ENCODE measurements around the gene LGALS12. TPM values are rescaled to one million over a fixed set of nuclear protein-coding genes. Genes with fewer than 3 reads are reported as not detected.

LGALS12 gene
- total and polyA plus RNA-seq, 10 of the 15 experiments (the other 5 are each of a cell fraction or from before 2014, with no cell fraction given), result not detected

- TF ChIP-seq MXI1 (IDR thresholded peaks at IDR 0.05; ENCODE audit: low read depth, low read length), result no peak
- no peak for TF ChIP-seq BHLHE40 (IDR thresholded peaks at IDR 0.05; ENCODE audit: borderline replicate concordance in 1 of 2, low read depth in 2 of 2, low read length in 1 of 2)
- no peak for TF ChIP-seq BMI1 (IDR thresholded peaks at IDR 0.05; ENCODE audit: borderline replicate concordance)
- no peak for TF ChIP-seq PAX8 (IDR thresholded peaks at IDR 0.05)
- no peak for TF ChIP-seq MTA3 (IDR thresholded peaks at IDR 0.05; ENCODE audit: borderline replicate concordance, low read length)
Measured at GRCh38 chr11:63503492-63503891, 2.4 kb upstream of the LGALS12 start (continued).

- Histone ChIP-seq H4K20me1 (ENCODE audit: control insufficient read depth, insufficient read depth) (no peaks in the 10 kb centered on the region), H3K4me3 (no peak overlapping the region), H3K4me2 (ENCODE audit: control insufficient read depth, insufficient read depth) (no peak overlapping the region), H3K27ac (ENCODE audit: control insufficient read depth, insufficient read depth) (no peak overlapping the region), H3K27me3 (replicated peaks in 1 of 2; ENCODE audit: control insufficient read depth in 2 of 2, insufficient read depth in 2 of 2, low read length in 1 of 2) (no peaks in the 10 kb centered on the region), H3K4me1 (ENCODE audit: control insufficient read depth, insufficient read depth, low read length) (peaks cover 5% of the 10 kb centered on the region; the same call in 1 of the 2 replicates), H3K36me3 (ENCODE audit: control insufficient read depth in 2 of 2, insufficient read depth in 2 of 2, low read length in 1 of 2) (no peaks in the 10 kb centered on the region), H3K9ac (ENCODE audit: control insufficient read depth, insufficient read depth, low read length) (no peak overlapping the region), H2AFZ (ENCODE audit: control insufficient read depth, low read depth, low read length) (no peak overlapping the region), H3K9me3 (replicated peaks; ENCODE audit: control insufficient read depth, insufficient read depth, low read length) (peaks cover 3% of the 10 kb centered on the region; the same call in 2 of the 3 replicates), H3K79me2 (ENCODE audit: control insufficient read depth, insufficient read depth, low read length) (no peaks in the 10 kb centered on the region)
- in situ Hi-C loops (cut with MboI), result no loop called here
- ChIA-PET SMC1A (ENCODE audit: uncharacterized antibody, unreplicated experiment) (no interaction called here), CTCF (no interaction called here), POLR2A (no interaction called here), RAD21 (ENCODE audit: unreplicated experiment) (no interaction called here)
- TF ChIP-seq POLR2AphosphoS2 (IDR thresholded peaks at IDR 0.05; ENCODE audit: low read depth, low read length) (no peak), TCF12 (IDR thresholded peaks at IDR 0.05; ENCODE audit: low read depth, low read length) (no peak), POLR2AphosphoS5 (IDR thresholded peaks at IDR 0.05; ENCODE audit: low read length) (no peak), BCLAF1 (IDR thresholded peaks at IDR 0.05) (no peak), GABPA (IDR thresholded peaks at IDR 0.05; ENCODE audit: low read depth) (no peak), BHLHE40 (IDR thresholded peaks at IDR 0.05; ENCODE audit: borderline replicate concordance in 1 of 2, low read depth in 2 of 2, low read length in 1 of 2) (no peak), ZNF24 (IDR thresholded peaks at IDR 0.05) (no peak), PAX5 (IDR thresholded peaks at IDR 0.05; ENCODE audit: borderline replicate concordance, low read depth, low read length) (no peak)
- WGBS (ENCODE audit: insufficient coverage, insufficient replicate concordance, low lambda C conversion rate, missing lambda C conversion rate), result 6% methylated on average over 1 of the region's 1 CpG
- BruUV-seq (replicated peaks), result no TSS peak
- intact Hi-C loops (cut with micrococcal nuclease; ENCODE audit: unreplicated experiment), result no loop called here
- DNase-seq (ENCODE audit: low read depth, low spot score) (no peak), ATAC-seq (no peak), FAIRE-seq (no peak)
Measured at GRCh38 chr11:63504054-63504453, 1.8 kb upstream of the LGALS12 start.

All from GM12878 (cell line).